Measurements from ENCODE around the gene PAX8.

PAX8 gene

DNA sequence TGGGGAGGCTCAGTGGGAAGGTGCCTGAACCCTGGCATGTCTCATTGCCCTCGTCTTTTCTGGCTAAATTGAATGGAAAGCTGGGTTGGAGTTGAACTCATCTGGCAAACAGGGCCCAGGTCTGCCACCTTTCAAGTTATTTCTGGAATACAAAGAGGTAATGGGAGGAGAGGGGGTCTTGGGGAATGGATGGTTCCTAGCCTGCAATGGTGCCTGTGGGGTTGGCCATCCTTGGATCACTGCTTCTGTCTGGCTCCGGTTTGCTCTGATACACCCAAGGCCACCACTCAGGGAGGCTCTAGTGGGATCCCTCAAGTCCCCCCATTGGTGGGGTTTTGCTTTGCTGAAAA is 59.7 kb downstream of the PAX8 start:
- DNase-seq = no peak

DNA sequence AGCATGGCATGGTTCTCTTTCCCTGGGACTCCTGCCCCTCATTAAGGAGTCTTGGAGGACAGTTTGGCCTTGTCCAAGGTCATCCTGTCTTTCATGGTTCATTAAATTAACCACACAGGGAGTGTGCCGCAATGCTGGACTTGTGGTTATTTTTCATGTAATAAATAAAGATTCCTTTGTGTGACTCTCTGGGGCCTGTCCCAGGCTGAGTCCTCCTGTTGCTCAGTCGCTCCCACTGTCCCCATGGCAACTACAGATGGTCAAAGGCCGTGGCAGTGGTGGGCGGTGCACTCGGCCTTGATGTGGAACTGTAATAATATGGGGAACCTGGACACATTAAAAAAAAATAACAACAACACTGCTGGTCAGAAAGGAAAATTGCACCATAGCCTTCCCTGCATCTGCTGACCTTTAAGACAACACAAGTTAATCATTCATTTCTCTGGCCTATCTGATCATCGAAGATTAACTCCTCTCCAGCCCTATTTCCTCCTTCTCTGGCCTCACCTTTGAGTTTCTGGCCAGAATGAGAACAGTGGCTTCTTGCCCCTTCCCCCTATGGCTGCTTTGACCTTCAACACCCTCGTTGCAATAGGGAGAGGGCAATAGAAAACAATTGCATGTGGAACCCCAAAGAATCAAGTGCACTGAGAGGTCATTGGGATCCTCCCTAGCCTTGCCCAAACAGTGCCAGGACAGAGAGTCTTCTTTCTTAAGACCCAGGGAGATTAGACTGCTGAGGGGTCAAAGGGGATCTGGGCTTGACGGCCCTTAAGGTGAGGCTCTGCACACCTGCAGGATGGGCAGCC is 60.2 kb downstream of the PAX8 start:
- no peak for DNase-seq

DNA sequence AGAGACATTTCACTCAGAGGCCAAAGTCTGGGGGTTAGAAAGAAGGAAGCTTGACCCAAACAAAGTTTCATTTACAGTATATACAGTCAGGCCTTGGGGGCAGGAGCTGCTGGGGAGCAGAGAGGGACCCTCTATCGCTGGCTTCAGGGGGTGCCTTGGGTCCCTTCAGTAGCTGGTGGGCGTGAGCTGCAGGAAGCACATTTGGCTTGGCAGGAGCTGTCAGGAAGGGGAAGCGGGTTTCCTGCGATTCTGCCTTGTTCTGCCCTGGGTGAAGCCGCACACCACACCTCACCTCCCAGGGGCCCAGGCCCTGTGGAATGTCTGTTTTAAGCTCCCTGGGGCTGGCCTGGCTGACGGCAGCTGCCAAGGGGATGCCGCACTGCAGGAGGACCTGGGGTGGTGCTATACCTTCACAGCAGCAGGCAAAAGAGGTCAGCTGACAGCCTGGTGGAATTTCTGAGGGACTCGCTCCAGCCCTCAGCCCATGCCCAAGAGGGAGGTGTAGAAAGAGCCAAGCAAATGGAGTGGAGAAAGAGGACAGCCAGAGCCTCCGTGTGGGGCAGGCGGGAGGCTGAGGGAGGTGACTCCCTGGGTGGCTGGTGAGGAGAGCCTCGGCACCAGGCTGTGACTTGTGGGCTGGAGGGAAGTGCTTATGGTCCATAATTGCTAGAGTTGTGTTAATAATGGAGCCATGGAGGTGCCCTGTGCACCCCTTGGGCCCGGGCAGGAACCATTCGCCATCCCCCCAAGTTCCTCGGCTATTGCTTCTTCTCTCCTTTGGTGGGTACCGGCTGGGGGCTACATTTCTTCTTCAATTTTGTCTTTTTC is 61.1 kb downstream of the PAX8 start:
- DNase-seq = no peak

DNA sequence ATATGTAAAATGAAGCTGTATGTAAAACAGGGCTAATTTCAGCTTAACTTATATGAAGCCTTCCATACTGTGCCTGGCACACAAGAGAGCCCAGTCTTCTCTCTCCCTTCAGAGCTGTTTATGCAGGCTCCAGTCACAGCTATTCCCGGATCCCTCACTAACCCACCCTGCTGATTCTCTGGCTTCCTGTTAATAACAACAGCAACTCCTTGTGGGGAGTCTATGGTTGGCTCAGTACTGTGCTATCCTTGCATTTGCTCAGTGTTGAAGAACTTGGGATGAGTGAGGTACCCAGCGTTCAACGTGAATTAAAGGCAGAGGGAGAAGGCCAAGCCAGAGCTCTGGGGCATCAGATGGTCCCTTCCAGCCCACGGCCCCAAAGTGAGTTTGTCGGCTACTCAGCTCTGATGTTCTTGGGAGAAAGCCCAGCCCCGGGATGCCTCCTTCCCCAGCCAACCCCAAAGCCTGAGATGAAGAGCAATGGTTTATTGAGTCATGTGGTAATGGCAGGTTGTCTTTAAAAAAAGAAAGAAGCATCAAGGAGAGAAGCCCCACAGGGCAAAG is 61.7 kb downstream of the PAX8 start:
- DNase-seq = no peak

DNA sequence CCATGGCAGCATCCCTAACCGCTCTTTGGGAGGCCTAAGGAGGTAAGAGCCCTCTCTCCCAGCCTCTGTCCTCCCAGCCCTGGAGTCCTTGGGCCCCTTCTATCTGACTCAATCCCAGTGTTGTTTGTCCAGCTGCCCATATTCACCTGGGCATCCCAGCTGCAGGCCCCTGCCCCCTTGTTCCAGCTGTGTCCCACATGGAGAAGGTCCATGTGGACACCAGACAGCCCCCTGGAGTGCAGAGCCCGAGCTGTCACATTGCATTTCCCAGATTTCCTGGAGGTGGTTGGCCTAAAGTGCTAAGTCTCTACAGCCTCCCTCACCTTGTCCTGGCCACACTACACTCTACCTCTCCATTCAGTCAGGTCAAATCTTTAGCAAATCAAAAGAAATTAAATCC is 62.4 kb downstream of the PAX8 start:
- DNase-seq = no peak

DNA sequence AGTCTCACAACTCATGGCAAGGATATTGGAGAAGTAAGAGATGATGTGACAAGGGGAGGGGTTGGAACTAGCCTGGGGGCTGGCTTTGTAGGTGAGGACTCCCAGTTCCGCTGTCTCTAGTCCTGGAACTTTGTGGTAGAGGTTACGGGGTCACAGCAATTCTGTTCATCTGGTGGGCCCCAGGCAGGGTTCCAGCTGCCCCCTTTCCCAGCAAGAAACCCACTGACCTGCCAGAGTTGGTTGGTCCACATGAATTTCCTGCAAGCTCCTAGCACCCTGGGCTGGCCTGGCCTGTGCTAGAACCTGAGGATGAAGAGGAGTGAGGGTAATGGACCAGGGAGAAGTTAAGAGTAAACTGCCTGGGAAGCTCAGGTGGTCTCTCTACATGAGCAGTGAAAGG is 63.7 kb downstream of the PAX8 start:
- DNase-seq = no peak

DNA sequence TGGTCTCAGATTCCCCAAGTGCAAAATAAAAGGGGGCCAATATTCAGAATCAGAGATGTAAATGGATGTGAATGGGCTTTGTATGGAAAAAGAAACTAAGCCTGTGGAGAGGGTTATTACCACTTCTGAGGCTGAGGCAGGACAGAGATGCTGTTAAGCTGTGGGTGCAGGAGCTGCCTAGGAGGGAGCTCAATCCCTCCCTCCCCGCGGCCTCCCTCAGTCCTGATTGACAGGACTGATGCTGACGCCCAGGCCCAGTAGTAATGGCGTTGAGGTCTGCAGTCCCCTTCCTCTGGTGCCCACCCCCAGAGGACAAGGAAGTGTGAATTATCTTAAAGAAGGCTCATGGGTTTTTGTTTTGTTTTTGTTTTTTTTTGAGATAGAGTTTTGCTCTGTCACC is 64.6 kb downstream of the PAX8 start:
- no peak for DNase-seq

DNA sequence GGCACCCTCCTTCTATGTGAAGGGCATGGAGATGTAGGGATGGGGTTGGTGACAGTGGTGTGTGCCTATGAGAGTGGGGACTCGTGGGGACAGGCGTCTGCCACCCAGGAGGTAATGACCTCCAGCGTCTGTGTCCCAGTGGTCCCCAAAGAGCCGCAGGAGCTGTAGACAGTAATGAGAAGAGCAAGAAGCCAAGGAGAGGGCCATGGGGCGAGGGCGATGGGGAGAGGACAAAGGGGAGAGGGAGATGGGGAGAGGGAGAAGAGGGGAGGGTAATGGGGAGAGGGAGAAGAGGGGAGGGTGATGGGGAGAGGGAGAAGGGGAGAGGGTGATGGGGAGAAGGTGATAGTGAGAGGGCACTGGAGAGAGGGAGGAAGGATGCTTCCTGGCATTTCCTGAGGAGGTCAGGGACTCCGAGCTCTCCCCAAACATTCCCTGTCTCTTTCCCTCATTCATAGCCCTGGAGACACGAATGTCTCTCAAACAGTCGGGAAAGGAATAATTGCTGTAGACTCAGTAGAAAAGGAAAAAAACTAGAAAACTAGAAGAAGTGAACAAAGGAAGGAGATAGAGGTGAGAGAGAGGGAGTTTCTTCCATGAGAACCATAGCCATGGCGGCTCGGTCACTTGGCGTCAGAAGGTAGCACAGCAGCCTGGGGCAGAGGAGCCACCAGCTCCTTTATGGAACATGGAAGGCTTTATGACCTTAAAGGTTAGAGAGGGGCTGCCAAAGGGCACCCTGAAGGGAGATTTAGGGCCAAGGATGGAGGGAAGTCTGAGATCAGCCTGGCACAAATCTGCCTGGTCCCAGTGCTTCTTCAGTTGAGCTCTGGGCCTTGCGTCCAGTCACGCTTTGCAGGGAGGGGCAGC is 65.4 kb downstream of the PAX8 start:
- DNase-seq = no peak

DNA sequence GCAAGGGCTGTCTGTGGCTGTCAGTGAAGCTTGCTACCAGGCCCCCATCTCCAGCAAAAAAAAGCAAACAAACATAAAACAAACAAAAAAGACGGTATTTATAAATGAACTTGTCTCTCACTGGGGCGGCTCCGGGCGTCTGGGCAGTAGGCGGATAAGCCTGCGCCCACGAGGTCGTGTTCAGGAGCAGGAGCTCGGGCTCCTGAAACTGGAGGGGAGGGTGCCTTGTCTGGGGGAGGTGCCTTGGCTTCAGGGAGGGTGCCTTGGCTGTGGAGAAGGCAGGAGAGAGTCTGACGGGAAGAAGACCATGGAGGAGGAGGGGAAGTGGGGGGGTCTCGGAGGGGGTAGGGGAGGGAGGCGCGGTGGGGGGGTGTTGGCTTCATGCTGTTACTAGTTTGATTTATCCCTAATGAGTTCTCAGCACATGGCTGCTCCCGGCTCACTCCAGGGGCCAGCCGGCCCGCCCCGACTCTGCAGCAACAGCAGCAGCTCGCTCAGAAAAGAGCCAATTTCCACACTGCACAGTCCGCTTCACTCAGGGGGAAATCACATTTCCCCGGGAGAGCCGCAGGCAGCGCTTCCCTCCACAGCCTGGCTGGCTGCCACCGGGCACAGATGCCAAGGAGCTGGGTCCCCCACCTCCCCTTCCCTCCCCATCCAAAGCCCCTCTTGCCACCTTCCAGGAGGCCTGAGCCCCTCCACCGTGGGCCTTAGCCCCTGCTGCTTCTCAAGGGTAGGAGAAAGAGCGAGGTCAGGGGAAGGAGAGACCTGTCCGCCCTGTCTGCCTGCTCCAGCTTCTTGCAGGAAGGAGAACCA is 66.3 kb downstream of the PAX8 start:
- DNase-seq = peak; percentile 33

DNA sequence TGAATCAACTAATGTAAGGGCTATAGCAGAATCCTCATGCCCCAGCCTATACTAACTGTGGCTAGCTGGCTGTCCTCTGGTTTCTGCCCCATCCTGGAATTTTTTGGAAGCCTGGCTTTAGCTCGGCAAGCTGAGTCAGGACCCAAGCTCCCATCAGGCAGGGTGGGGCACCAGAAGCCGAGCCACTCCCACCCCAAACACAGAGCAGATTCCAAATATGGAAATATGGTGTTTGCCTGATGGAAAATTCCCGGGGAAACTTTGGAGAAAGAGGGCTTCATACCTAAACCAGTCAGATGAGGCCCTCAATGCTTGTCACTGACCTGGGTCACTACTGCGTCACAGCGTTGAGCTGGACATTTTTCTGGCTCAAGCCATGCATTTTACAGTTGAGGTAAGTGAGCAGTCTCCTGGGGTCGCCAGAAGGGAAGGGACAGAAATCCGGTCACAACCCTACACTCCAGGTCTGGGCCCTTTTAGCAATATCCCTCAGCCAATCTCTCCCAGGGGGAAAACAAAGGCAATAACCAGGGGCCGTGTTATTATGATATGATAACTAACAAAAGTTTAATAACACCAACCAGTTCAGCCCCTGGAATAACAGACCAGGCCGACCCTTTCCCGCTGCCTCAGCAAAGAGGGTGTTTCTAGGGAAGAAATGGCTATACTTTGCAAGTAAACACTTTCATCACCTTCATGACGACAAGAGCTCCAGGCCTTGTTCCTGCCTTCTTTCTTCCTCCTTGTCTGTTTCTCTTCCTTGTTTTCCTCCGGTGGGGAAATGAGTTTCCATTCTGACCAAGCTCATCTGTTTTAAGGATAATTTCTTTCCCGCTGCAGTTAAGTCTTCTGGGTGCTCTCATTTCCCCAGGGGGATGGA is 67.3 kb downstream of the PAX8 start:
- DNase-seq = no peak

DNA sequence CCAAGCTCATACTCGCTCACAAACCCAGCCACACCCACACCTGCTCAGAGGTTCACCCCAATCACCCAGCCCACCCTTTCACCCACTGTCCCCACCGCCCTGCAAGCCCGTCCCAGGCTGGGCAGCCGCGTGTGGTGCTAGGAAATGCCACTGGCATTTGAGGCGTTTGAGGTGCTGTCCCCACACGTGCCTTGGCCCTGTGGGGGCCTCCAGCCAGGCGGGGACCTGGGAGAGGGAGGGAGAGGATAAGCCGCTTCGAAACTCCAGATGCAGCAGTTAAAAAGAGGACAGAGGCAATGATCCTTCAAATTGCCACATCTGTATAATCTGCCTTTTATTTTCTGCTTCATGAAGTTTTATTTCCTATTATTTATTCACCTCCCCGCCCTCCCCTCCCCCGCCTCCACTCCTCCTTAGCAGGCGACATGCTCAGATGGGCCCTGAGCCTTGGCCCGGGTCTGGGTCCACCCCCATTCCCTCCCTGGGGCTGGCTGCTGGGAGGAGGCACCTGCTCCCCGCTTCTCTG is 69.0 kb downstream of the PAX8 start:
- DNase-seq = no peak

DNA sequence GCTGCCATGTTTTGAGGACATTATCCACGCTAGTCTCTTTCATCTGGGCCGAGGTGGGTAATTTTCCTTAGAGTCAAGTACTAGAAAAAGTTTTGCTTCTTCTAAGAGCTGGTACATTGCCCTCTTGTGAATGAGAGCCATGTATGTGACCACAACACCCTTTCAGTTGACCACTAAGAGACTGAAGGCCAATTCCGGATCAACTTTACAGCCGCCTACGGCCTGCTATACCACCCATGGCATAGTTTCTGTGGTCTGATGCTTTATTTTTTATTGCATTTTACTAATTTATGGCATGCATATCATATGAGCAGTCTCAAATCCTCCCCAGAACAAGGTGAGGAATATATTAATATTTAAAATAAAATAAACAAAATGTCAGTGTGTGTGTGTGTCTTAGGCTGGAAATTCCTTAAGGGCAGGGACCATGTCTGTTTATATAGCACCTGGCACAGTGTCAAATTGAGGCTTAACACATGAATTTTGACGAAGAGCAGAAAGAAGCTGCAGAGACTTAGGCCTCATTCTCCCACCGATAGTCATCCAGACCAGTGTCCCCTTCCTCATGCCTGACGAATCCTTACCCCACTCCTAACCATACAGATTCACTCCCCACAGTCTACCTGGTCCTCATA is 69.6 kb downstream of the PAX8 start:
- peak; percentile 27 for DNase-seq

DNA sequence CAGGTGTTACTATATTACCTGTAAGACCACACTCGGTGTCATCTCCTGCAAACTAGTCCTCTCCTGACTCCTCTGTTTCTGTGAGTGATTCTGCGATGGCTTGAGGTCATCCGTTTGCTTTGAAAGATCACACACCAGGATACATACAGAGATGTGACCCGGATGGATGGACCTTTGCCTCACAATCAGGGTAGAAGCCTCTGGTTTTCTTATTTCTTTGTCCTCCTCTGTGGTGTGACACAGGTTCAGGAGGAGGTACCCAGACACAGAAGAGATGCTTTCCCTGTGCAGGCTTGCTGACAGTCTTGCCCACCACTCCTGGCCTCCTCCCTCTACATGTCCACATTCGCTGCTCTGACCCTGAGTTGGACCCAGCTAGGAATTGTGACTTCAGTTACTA is 70.3 kb downstream of the PAX8 start:
- DNase-seq = no peak

DNA sequence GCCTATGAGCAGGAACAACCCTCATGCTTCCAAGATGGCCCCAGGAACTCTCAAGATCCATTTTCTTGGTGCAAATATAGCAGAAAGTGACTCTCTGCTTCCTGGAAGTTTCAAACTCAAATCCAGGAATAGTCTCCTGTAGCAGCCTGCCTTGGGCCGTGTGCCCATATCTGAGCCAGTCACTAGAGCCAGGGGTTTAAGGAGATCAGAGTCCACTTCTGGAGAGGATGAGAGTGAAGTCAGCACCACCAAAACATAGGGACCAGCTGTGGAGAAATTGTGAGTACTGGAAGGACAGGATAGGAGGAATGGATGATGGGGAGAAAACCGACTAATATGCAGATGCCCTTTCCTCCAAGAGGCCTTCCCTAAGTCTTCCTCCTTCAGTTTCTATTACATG is 71.7 kb downstream of the PAX8 start:
- no peak for DNase-seq

DNA sequence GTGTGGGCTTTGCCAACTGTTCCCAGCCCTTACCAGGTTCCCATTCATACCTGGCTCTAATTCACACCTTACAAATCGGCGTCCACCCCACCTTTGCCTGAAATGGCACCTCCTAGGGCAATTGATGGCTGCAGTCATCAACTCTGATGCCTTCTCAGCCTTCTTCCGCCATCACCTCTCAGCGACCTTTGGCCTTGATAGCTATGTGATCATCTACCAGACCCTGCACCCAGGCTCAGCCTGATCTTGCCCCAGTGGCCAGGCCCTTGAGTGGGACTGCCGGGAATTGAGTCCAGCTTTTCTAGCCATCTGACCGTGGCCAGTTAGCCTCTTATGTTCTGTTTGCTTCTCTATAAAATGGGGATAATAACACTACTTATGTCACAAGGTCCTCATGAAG is 72.5 kb downstream of the PAX8 start:
- DNase-seq = peak; percentile 45

DNA sequence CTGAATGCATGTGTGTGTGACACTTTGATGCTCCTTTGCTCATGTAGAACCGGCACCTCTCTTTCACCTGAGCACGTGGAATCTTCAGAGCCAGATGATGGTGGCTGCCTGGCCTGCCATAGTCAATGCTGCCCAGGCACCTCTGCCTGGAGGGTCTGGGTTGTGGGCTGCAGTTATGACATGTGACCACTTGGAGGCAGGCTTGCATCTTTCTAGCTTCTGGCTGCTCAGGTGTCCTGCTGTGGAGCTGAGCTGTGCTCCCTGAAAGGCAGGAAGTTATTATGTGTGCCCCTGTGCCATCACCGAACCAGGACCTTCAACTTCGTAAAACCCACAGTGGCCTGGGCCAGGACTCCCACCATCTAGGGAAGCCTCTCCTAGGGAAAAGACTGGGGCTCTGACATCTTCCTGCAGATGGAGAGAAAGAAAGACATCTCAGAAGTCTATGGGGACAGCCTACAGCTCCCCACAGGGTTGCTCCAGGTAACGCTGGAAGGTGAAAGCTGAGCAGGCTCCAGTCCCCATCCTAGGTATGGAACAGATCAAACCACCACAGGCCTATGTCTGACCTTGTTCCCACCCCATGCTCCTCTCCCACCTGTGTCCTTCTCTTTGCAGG is 74.7 kb downstream of the PAX8 start:
- peak; percentile 60 for DNase-seq

DNA sequence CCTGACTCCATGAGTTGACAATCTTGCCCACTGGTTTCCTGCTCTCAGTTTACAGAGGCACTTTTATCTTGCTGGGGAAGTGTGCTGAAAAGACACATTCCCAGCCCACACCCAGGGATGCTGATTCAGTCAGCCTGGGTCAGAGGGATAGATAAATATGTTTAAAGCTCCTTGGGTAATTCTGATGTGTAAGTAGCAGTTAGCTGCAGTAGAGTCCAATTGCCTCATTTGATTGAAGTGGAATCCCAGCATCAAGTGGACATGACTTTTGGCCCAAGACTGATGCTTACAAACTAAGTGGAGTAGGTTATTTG is 75.5 kb downstream of the PAX8 start:
- DNase-seq = no peak

DNA sequence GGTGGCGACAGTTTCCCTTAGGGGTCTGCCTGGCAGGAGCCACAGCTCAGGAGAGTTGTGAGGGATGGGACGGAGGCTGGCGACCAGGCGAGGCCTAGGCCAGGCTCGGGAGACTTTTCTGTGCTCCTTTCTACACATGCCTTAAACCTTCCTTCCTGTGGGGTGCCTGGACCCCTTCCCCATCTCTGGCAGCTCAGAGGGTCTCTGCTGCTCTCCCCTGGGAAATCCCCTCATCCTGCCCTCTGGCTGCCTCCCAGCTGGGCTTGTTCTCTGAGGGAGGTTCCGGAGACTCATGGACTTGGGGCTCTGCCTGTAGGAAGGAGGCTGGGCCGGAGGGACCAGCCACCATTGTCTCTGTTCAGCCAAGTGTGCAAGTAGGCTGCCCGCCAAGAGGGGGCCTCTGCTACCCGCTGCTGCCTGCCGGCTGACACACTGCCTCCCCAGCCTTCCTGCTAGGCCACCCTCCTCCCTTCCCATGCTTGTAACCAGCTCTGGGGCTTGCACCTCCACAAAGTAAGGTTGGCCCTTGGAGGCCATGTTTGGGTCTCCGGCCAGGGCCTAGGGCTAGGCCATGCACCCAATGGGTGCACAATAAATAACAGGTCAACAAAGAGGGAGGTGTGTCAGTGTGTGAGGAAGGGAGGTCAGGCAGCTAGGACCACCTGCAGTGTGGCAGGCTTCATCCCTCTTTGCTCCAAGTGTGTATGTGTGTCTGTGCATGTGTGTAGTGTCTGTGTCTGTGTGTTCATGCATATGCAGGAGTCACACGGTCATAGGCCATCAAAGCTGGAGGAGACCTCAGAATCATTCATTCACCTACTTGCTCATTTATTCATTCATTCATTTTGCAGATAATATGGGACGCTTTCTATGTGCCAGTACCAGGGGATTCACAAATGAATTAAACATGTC is 76.2 kb downstream of the PAX8 start:
- DNase-seq = no peak

Data from DMS79 treated with DMSO at 0.1 percent for 48 hours (cell line).